GM12875 (cell line): Measurements from ENCODE around the gene SKAP1.

ENCODE experiments used
- H3K4me3 ChIP-seq: one replicate; pipeline ENCODE4 v1.5.1; 2011; ENCODE audit warnings: low read depth, low read length, control low read depth
- CTCF ChIP-seq: IDR thresholded peaks from 2 replicates; pipeline ENCODE4 v1.5.1; 2011; ENCODE audit warnings: low read depth, mild to moderate bottlenecking, control low read depth, inconsistent platforms, low read length, moderate library complexity, borderline replicate concordance; ENCODE audit not compliant: insufficient read depth

The SKAP1 gene

GRCh38 chr17:48173191-48173984, 256.6 kb downstream of the SKAP1 start:
- TF ChIP-seq CTCF: no peak

DNA sequence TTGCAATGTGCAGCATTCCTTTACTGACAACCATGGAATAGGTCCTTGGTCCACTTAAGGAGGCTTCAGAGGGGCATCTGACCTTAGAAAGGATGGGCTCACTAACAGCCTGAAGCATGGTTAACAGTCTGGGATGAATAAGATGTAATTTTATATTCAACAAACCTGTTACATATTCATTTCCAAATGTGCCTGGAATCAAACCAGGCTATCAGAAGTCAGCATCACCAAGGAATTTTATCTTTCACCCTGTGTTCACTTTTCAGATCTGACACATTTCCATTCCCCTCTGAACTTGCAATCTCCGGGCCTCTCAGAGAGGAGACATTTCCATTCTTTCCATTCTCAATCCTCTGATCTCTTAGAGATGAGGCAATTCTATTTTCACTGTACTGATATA, 260.1 kb downstream of the SKAP1 start:
- no peak overlapping the region for H3K4me3 ChIP-seq
- TF ChIP-seq CTCF: no peak

More at GRCh38 chr17:48173191-48173984, 256.6 kb downstream of the SKAP1 start:
- H3K4me3 ChIP-seq: no peak overlapping the region

GRCh38 chr17:48163809-48164208, 266.2 kb downstream of the SKAP1 start:
- H3K4me3 ChIP-seq: no peak overlapping the region
- no peak for TF ChIP-seq CTCF

DNA sequence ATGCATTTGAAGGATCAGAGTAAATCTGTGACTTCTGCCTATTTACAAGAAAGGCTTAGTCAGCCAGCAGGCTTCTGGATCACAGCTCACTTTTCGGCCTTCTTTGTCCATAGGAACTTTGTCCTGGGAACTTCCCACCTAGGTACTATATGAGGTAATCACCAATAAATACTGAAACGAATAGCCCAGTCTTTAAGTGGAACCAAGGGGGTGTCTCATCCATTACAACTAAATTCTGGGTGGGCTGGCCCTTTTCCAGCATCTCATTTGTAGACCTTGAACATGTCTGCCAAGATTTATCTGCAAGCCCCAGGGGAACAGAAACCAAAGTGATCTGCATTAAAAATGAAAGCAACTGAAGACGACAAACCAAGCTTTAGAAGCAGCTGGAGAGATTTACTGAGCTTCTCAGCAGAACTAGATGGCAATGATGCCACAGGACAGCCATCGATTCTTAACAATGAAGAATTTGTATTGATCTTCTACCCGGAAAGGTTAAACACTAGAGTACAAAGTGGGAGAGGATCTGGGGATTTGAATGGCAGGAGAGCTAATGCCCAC, 267.0 kb downstream of the SKAP1 start:
- no peak for TF ChIP-seq CTCF
- no peak overlapping the region for H3K4me3 ChIP-seq

DNA sequence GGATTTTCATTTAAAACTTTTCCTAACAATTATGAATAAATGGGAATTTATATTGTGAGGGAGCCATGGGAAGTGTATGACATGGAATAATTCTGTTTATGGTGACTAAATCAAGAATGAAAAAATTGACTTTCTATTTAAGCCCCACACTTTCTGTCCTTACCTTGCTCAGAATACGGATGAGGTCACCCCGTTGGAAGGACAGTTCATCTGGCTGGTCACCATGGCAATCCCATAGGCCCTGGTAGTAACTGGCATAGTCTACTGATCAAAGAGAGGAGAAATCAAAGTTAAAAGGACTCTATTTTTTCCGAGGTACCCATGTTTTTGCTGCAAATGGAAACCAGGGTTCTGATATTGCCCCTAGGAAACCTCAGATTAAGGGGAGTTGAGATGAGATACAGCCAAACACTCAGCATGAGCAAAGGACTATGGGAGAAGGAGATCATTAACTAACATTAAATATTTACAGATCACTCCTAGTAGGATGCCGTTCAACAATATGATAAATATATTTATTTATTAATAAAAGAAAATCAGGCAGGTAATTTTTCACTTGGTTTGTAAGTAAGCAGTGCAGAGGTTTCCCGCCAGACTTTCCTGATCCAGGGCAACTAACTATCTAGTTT, 267.6 kb downstream of the SKAP1 start:
- no peak for TF ChIP-seq CTCF
- no peak overlapping the region for H3K4me3 ChIP-seq

- no peak for TF ChIP-seq CTCF
- no peak overlapping the region for H3K4me3 ChIP-seq
Observed at GRCh38 chr17:48161127-48161905, 268.7 kb downstream of the SKAP1 start.
